ENCODE data around the gene TMEM220.
"Not testable (repeated sequence)": the region's sequence is repeated elsewhere in the genome, so short reads cannot be mapped to it uniquely, and the experiment has no call there.

Gene TMEM220

GRCh38 chr17:10728331-10728892 is 1.4 kb downstream of the TMEM220 start:
- DNase-seq (ENCODE audit: low spot score) = no peak

GRCh38 chr17:10727192-10727591 is 2.6 kb downstream of the TMEM220 start:
- DNase-seq (ENCODE audit: low spot score) = no peak

GRCh38 chr17:10726196-10726595 is 3.6 kb downstream of the TMEM220 start:
- DNase-seq (ENCODE audit: low spot score) = no peak

DNA sequence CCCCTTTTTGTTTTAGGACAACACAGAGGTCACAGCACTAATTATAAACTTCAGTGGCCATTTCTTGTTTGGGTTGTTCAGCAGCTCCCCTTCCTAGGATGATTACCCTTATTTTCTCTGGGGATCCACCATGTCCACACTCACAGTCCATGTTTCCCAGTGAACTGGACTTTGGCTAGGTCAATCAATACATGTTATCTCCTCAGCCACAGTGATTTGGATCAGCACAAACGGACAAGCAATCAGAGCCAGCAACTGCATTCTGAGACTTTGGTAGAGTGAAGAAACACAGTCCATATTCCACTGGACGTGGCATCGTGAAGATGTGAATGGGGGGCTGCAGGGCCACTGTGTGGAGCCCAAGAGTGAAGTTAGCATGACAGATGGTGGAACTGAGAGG is 4.6 kb downstream of the TMEM220 start:
- DNase-seq (ENCODE audit: low spot score) = no peak

GRCh38 chr17:10724546-10725195 is 5.2 kb downstream of the TMEM220 start:
- DNase-seq (ENCODE audit: low spot score) = no peak

DNA sequence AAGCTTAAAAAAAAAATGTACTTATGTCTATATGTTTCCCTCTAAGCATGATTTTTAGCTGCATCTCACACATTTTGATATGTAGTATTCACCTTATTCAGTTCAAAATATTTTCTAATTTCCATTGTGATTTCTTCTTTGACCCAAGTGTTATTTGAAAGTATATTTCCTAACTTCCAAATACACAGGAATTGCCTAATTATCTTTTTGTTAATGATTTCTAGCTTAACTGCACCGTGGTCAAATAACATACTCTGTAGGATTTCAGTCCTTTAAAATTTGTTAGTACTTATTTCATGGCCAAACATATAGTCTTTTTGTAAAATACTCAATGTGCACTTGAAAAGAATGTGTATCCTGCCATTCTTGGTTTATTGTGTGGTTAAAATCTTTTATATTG is 11.3 kb downstream of the TMEM220 start:
- DNase-seq (ENCODE audit: low spot score) = no peak

GRCh38 chr17:10716218-10716617 is 13.6 kb downstream of the TMEM220 start:
- DNase-seq (ENCODE audit: low spot score) = no peak

GRCh38 chr17:10713318-10713717 is 16.5 kb downstream of the TMEM220 start:
- DNase-seq (ENCODE audit: low spot score) = peak; percentile 22

DNA sequence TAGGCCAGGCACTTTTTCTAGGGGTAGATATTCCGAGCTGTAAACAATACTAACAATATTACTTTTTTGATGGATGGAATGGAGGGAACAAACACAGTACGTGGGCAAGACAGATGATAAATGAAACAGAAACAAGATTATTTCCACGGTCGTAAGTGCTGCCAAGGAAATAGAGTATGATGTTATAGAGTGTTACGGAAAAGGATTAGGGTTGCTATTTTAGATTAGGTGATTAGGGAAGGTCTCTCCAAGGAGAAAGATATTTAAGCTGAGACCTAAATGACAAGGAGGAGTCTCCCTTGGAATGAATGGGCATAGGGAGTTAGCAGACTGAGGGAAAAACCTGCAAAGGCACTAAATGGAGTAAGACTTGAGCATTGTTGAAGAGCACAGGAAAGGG is 24.1 kb downstream of the TMEM220 start:
- no peak for DNase-seq (ENCODE audit: low spot score)

- peak; percentile 10 for DNase-seq (ENCODE audit: low spot score)
These were observed 27.2 kb downstream of the TMEM220 start for GRCh38 chr17:10702574-10702973.

DNA sequence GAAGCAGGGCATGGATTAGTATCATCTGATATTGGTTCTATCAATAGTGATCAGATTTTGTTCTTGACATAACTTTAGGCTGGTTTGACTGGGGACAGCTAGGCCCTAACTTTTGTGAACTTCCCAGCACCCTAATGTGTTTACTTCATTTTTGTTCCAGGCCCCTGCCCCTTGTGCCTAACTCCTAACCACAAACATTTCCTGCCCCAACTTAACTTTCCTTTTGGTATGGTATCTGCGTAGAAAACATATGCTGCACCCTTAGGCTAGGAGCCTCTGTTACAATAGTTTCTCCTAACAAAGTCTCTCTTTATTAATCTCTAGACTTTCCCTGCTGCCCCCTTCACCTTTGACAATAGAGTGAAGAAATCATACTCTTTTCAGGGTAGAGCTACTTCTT is 30.0 kb downstream of the TMEM220 start:
- no peak for DNase-seq (ENCODE audit: low spot score)

GRCh38 chr17:10698096-10698818 is 31.6 kb downstream of the TMEM220 start:
- DNase-seq (ENCODE audit: low spot score) = peak; percentile 22

DNA sequence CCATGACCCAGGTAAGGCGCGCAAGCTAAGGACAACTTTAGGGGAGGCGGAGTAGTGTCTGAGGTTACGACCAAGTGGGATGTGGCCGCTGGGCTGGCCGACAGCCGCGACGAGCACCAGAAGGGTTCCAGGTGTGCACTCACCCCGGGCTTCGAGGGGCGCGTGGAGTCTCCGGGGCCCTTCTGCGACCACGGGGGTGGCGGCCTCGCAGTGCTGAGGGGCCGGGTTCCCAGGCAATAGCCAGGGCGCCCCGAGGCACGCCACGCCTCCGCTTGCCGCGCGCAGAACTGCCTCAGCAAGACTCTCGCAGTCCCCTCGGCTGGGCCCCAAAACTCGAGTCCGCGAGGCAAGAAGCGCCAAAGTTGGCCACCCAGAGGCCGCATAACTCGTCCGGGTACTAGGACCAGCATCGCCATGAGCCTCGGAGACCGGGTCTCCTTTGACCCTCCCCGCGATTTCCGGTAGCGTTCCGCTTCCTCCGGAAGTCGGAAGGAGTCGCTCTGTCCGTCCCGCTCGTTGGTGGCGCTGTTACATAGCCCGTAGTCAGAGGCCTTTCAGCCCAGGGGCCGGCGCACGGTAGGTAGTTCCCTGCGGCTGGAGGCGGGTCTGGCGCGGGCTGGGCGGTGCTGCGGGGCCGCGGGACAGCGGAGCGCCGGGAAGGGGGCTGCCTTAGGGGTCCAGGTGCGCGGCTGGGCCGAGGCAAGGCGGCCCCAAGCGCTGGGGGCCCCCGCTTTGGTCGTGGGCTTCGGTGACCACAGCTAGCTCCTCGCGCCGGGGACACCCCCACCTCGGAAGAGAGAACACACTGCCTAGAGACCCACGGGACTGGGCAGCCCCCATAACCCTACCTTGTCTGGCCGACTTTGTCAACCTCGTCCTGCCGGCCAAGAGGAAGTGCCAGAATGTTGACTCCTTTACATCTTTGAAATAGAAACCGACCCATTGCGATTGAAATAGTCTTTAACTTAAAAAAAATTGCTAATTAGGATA is 32.4 kb downstream of the TMEM220 start, which contains the start of the genes ADPRM and SCO1:
ADPRM (plus strand) TSS at position 503 of the 990 bp plus-strand sequence. CDS start 7,333 bp downstream, outside the sequence.
SCO1 (minus strand) TSS at position 442 of the 990 bp plus-strand sequence; CDS start at position 416, 26 bp downstream.
- peak; percentile 94 for DNase-seq (ENCODE audit: low spot score)

- DNase-seq (ENCODE audit: low spot score) = not testable (repeated sequence)
These were observed 33.9 kb downstream of the TMEM220 start for GRCh38 chr17:10695875-10696407.

- no peak for DNase-seq (ENCODE audit: low spot score)
These were observed 42.3 kb downstream of the TMEM220 start for GRCh38 chr17:10687499-10687898.

DNA sequence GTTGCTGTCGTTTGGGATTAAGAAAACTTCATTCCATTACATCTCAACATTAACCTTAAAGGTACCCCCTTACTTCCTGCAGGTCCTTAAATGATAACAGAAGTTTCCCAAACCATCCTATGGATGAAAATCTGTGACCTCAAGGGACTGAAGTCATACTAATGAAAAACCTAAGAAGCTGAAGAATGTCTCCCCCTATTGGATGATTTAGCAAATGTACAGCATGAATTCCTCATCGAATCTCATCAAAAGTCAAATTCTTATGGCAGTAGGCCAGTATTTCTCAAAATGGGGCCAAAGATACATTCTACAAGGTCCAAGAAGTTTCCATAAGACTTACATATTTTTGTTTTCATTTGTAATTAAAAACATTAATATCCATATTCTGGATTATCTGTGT is 46.0 kb downstream of the TMEM220 start:
- DNase-seq (ENCODE audit: low spot score) = peak; percentile 28

GRCh38 chr17:10681866-10682446 is 47.9 kb downstream of the TMEM220 start:
- DNase-seq (ENCODE audit: low spot score) = peak; percentile 17

DNA sequence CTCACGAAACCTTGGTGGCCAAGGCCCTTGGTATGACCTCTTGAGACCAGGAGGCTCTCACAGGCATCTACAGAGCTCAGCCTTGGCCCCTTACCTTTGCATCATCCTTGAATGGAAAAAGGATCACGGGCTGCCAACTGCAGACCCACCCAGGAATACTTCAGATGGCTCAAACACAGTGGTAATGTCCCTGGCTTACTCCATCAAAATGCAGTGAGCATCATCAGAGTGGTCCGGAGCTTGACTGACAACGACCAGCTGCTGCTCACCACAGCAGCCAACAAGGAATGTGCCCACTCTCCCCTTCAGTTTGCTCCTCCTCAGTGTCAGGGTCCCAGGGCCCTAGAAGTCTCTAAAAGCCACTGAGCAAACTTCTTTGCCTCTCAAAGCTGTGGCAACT is 55.1 kb downstream of the TMEM220 start:
- DNase-seq (ENCODE audit: low spot score) = no peak

- DNase-seq (ENCODE audit: low spot score) = no peak
These were observed 56.5 kb downstream of the TMEM220 start for GRCh38 chr17:10673312-10673711.

- peak; percentile 62 for DNase-seq (ENCODE audit: low spot score)
These were observed 61.0 kb downstream of the TMEM220 start for GRCh38 chr17:10668775-10669174.

GRCh38 chr17:10666906-10667305 is 62.9 kb downstream of the TMEM220 start:
- no peak for DNase-seq (ENCODE audit: low spot score)

Data from AG08396 (cell line).